Panc1 (cell line): ENCODE results near the gene VAMP2.

Experiments
- TF ChIP-seq, protein P1 (sequence below): fragments of 450-650 bp; IDR thresholded peaks from 2 replicates; pipeline ENCODE4 v1.5.1; 2017; ENCODE audit warnings: mild to moderate bottlenecking
- TF ChIP-seq, protein P2 (sequence below), 2 experiments: IDR thresholded peaks; 2 replicates each; pipeline ENCODE4 v1.6.1; 2011 to 2012; ENCODE audit warnings: low read depth in 2 of 2, control low read depth in 1 of 2, low read length in 1 of 2, mild to moderate bottlenecking in 1 of 2, moderate library complexity in 1 of 2; ENCODE audit not compliant: insufficient read depth in 1 of 2

DNA sequence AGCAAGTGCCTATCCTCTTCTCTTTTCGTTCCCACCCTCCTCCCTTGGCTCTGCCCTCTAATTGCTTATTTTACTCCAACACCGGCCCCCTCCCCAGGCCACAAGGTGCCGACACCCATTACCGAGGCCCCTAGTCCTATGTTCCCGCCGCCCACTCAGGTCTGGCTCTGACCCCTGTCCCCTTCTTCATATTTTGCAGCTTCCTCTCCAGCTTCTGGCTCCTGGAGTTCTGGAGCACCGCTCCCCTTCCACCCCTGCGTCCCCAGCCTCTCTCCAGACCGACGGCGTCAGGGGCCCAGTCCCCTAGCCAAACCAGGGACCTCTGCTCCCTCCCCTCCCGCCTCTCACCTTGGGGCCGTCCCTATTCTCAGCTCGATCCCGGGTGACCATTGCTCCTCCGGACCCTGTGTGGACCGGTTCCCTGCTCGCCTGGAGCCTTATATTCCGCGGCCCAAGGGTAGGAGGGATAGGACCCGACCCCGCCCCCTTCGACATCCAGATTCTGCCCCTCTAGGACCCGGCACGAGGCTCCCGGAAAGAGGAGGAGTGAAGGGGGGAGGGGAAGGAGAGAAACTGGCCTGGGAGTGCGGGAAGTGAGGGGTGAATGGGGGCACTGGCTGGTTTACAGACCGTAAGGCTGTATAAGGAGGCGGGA lies 38.9 kb downstream of the VAMP2 start, which contains the start of gene HES7:
- TF ChIP-seq, protein P1, sequence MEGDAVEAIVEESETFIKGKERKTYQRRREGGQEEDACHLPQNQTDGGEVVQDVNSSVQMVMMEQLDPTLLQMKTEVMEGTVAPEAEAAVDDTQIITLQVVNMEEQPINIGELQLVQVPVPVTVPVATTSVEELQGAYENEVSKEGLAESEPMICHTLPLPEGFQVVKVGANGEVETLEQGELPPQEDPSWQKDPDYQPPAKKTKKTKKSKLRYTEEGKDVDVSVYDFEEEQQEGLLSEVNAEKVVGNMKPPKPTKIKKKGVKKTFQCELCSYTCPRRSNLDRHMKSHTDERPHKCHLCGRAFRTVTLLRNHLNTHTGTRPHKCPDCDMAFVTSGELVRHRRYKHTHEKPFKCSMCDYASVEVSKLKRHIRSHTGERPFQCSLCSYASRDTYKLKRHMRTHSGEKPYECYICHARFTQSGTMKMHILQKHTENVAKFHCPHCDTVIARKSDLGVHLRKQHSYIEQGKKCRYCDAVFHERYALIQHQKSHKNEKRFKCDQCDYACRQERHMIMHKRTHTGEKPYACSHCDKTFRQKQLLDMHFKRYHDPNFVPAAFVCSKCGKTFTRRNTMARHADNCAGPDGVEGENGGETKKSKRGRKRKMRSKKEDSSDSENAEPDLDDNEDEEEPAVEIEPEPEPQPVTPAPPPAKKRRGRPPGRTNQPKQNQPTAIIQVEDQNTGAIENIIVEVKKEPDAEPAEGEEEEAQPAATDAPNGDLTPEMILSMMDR: no peak
- TF ChIP-seq, protein P2, sequence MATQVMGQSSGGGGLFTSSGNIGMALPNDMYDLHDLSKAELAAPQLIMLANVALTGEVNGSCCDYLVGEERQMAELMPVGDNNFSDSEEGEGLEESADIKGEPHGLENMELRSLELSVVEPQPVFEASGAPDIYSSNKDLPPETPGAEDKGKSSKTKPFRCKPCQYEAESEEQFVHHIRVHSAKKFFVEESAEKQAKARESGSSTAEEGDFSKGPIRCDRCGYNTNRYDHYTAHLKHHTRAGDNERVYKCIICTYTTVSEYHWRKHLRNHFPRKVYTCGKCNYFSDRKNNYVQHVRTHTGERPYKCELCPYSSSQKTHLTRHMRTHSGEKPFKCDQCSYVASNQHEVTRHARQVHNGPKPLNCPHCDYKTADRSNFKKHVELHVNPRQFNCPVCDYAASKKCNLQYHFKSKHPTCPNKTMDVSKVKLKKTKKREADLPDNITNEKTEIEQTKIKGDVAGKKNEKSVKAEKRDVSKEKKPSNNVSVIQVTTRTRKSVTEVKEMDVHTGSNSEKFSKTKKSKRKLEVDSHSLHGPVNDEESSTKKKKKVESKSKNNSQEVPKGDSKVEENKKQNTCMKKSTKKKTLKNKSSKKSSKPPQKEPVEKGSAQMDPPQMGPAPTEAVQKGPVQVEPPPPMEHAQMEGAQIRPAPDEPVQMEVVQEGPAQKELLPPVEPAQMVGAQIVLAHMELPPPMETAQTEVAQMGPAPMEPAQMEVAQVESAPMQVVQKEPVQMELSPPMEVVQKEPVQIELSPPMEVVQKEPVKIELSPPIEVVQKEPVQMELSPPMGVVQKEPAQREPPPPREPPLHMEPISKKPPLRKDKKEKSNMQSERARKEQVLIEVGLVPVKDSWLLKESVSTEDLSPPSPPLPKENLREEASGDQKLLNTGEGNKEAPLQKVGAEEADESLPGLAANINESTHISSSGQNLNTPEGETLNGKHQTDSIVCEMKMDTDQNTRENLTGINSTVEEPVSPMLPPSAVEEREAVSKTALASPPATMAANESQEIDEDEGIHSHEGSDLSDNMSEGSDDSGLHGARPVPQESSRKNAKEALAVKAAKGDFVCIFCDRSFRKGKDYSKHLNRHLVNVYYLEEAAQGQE (IDR thresholded peaks at IDR 0.05; ENCODE audit: insufficient read depth in 1 of 2, low read depth in 2 of 2, low read length in 1 of 2): no peak
